Caco-2 (cell line): ENCODE data around the gene RNLS. TPM values are rescaled to one million over a fixed set of nuclear protein-coding genes. Genes with fewer than 3 reads are reported as not detected.

Source experiments
- BruUV-seq: library from RNA; stranded (reverse); fragments of 400-500 nt; replicated peaks from 2 replicates; lab custom pipeline; 2021; lab: Mats Ljungman, UMichigan
- CTCF ChIA-PET: fragments of 300-600 bp; sonication (Branson Sonifier 250); formaldehyde crosslinking; loops from one replicate; lab custom pipeline; 2022; ENCODE audit warnings: antibody characterized with exemption; lab: Charles Lee
- POLR2A ChIA-PET: fragments of 300-600 bp; sonication (Branson Sonifier 250); formaldehyde crosslinking; loops from one replicate; lab custom pipeline; 2022; ENCODE audit warnings: antibody characterized with exemption; lab: Charles Lee
- DNase-seq, 2 experiments: peaks; one replicate each; pipeline versions ENCODE4 v3.0.0 to v3.0.0-alpha.2; 2020 to 2022
- H3K27me3 ChIP-seq: replicated peaks from 2 replicates; pipeline ENCODE4 v1.6.0; 2011; ENCODE audit warnings: low read length; ENCODE audit not compliant: control insufficient read depth, insufficient read depth
- H3K36me3 ChIP-seq: 2 replicates; pipeline ENCODE4 v1.5.1; 2011; ENCODE audit warnings: low read length; ENCODE audit not compliant: control insufficient read depth, insufficient read depth
- H3K4me1 ChIP-seq: fragments of 250-450 bp; sonication (Bioruptor Pico); 2 replicates; pipeline ENCODE4 v1.5.1; 2020; ENCODE audit warnings: mild to moderate bottlenecking
- H3K4me3 ChIP-seq: 2 replicates; pipeline ENCODE4 v1.5.1; 2011; ENCODE audit warnings: low read depth, mild to moderate bottlenecking, control low read depth, low read length
- H3K9me3 ChIP-seq: fragments of 250-450 bp; sonication (Bioruptor Pico); 2 replicates; pipeline ENCODE4 v1.5.1; 2020; ENCODE audit warnings: mild to moderate bottlenecking, moderate library complexity
- H3K27ac Mint-ChIP-seq: one replicate; pipeline ENCODE4 v1.8.0; 2022; ENCODE audit warnings: mixed read lengths; ENCODE audit not compliant: unreplicated experiment
- H3K27me3 Mint-ChIP-seq: one replicate; pipeline ENCODE4 v1.8.0; 2022; ENCODE audit warnings: mixed read lengths; ENCODE audit not compliant: insufficient read depth, unreplicated experiment
- H3K36me3 Mint-ChIP-seq: one replicate; pipeline ENCODE4 v1.8.0; 2022; ENCODE audit warnings: mild to moderate bottlenecking, mixed read lengths; ENCODE audit not compliant: insufficient read depth, unreplicated experiment
- H3K4me1 Mint-ChIP-seq: one replicate; pipeline ENCODE4 v1.8.0; 2022; ENCODE audit warnings: low read depth, mixed read lengths; ENCODE audit not compliant: unreplicated experiment
- H3K4me3 Mint-ChIP-seq: one replicate; pipeline ENCODE4 v1.8.0; 2022; ENCODE audit warnings: mild to moderate bottlenecking, moderate library complexity, mixed read lengths; ENCODE audit not compliant: unreplicated experiment
- H3K9me3 Mint-ChIP-seq: one replicate; pipeline ENCODE4 v1.8.0; 2022; ENCODE audit warnings: mixed read lengths; ENCODE audit not compliant: unreplicated experiment
- CTCF ChIP-seq, 2 experiments: fragments of 200-600 bp in 1 of 2; IDR thresholded peaks; 1 replicate in 1 of 2; 2 replicates in 1 of 2; pipeline versions ENCODE4 v1.5.1 to v1.8.0; 2011 to 2022; ENCODE audit warnings: antibody characterized with exemption in 1 of 2, control low read depth in 1 of 2, inconsistent platforms in 1 of 2, low read depth in 1 of 2, low read length in 1 of 2, mild to moderate bottlenecking in 1 of 2, moderate library complexity in 1 of 2; ENCODE audit not compliant: insufficient read depth in 1 of 2, severe bottlenecking in 1 of 2, unreplicated experiment in 1 of 2
- intact Hi-C: fragments of 100-400 bp; cut with micrococcal nuclease; formaldehyde crosslinking; loops from one replicate; pipeline ENCODE4 v1.10.0; 2022; ENCODE audit not compliant: unreplicated experiment
- total RNA-seq: library from RNA; stranded (reverse); gene quantifications from 2 replicates; pipeline ENCODE4 v1.2.3, GENCODE V29; 2022

Gene RNLS
- total RNA-seq, 1 experiment from 2014 or later, result 5.7 TPM

- no peaks in the 10 kb centered on the region for H3K36me3 ChIP-seq
- Mint-ChIP-seq H3K27me3 (no peaks in the 10 kb centered on the region), H3K9me3 (peaks cover 26% of the 10 kb centered on the region), H3K4me1 (peaks cover 11% of the 10 kb centered on the region), H3K36me3 (no peaks in the 10 kb centered on the region), H3K4me3 (no peak overlapping the region), H3K27ac (no peak overlapping the region)
- H3K9me3 ChIP-seq, result no peaks in the 10 kb centered on the region
- no peak for TF ChIP-seq CTCF (IDR thresholded peaks at IDR 0.05; ENCODE audit: insufficient read depth in 1 of 2, low read depth in 1 of 2, low read length in 1 of 2, severe bottlenecking in 1 of 2, unreplicated experiment in 1 of 2)
- no peak overlapping the region for H3K4me3 ChIP-seq
- CTCF ChIA-PET, result no interaction called here
- no peaks in the 10 kb centered on the region for H3K27me3 ChIP-seq
- intact Hi-C loops, result loop anchor here (5.0 to 10.0 kb wide), 3 partner anchors 160 to 365 kb away; partner anchors contain the start of genes KLLN and PTEN
- H3K4me1 ChIP-seq, result peaks cover 21% of the 10 kb centered on the region
- DNase-seq, result no peak
- POLR2A ChIA-PET, result no interaction called here
- BruUV-seq, result no TSS peak
Measured at GRCh38 chr10:88227342-88228018, 355.6 kb downstream of the RNLS start.

- Histone ChIP-seq H3K4me1 (peaks cover 21% of the 10 kb centered on the region), H3K27me3 (no peaks in the 10 kb centered on the region), H3K9me3 (no peaks in the 10 kb centered on the region), H3K36me3 (no peaks in the 10 kb centered on the region), H3K4me3 (no peak overlapping the region)
- DNase-seq, result no peak
- CTCF ChIA-PET, result no interaction called here
- no TSS peak for BruUV-seq
- no peak for TF ChIP-seq CTCF (IDR thresholded peaks at IDR 0.05; ENCODE audit: insufficient read depth in 1 of 2, low read depth in 1 of 2, low read length in 1 of 2, severe bottlenecking in 1 of 2, unreplicated experiment in 1 of 2)
- intact Hi-C loops, result loop anchor here (1.0 to 10.0 kb wide), 4 partner anchors 119 to 365 kb away; partner anchors contain the start of genes KLLN and PTEN
- peaks cover 11% of the 10 kb centered on the region for H3K4me1 Mint-ChIP-seq
- H3K27me3 Mint-ChIP-seq, result no peaks in the 10 kb centered on the region
- no peaks in the 10 kb centered on the region for H3K36me3 Mint-ChIP-seq
- POLR2A ChIA-PET, result no interaction called here
- H3K9me3 Mint-ChIP-seq, result peaks cover 26% of the 10 kb centered on the region
- no peak overlapping the region for H3K4me3 Mint-ChIP-seq
- H3K27ac Mint-ChIP-seq, result no peak overlapping the region
Measured at GRCh38 chr10:88226891-88227290, 356.2 kb downstream of the RNLS start.

- Histone ChIP-seq H3K9me3 (no peaks in the 10 kb centered on the region), H3K27me3 (no peaks in the 10 kb centered on the region), H3K4me1 (peaks cover 21% of the 10 kb centered on the region), H3K36me3 (no peaks in the 10 kb centered on the region), H3K4me3 (no peak overlapping the region)
- no peak for TF ChIP-seq CTCF (IDR thresholded peaks at IDR 0.05; ENCODE audit: insufficient read depth in 1 of 2, low read depth in 1 of 2, low read length in 1 of 2, severe bottlenecking in 1 of 2, unreplicated experiment in 1 of 2)
- POLR2A ChIA-PET, result no interaction called here
- Mint-ChIP-seq H3K27ac (no peak overlapping the region), H3K9me3 (peaks cover 26% of the 10 kb centered on the region), H3K36me3 (no peaks in the 10 kb centered on the region), H3K4me1 (peaks cover 11% of the 10 kb centered on the region), H3K27me3 (no peaks in the 10 kb centered on the region), H3K4me3 (no peak overlapping the region)
- no TSS peak for BruUV-seq
- DNase-seq, result peak in 1 of 2 experiments; percentile 36
- CTCF ChIA-PET, result no interaction called here
- intact Hi-C loops, result loop anchor here (1.0 to 10.0 kb wide), 4 partner anchors 120 to 364 kb away; partner anchors contain the start of genes KLLN and PTEN
Measured at GRCh38 chr10:88226071-88226659, 357.0 kb downstream of the RNLS start.

Other genes with a start within 250 kb of the RNLS start
- not detected in 2 replicates for gene LIPJ, start 3.4 kb upstream of the RNLS start, total RNA-seq
- not detected in 2 replicates for gene LIPF, start 81.1 kb upstream of the RNLS start, total RNA-seq
- gene LIPK, start 122.9 kb upstream of the RNLS start, total RNA-seq, result not detected in 2 replicates
- gene LIPN, start 176.7 kb upstream of the RNLS start, total RNA-seq, result not detected in 2 replicates
- gene LIPM, start 219.4 kb upstream of the RNLS start, total RNA-seq, result not detected in 2 replicates